SK-N-MC (cell line): ENCODE results near the gene HSD11B2.

Experiments
- DNase-seq: peaks from one replicate; pipeline ENCODE4 v3.0.0-alpha.2; 2011; ENCODE audit warnings: low read depth, low spot score
- H3K27ac ChIP-seq: fragments of 200-600 bp; sonication (generic); 2 replicates; pipeline ENCODE4 v1.5.1; 2016; ENCODE audit warnings: mixed run types
- H3K36me3 ChIP-seq: fragments of 200-600 bp; sonication (generic); 2 replicates; pipeline ENCODE4 v1.6.1; 2017; ENCODE audit warnings: antibody characterized with exemption, low read length, mixed read lengths; ENCODE audit not compliant: insufficient read depth
- H3K4me3 ChIP-seq: fragments of 200-600 bp; sonication (generic); 2 replicates; pipeline ENCODE4 v1.5.1; 2016
- H3K9ac ChIP-seq: fragments of 200-600 bp; sonication (generic); 2 replicates; pipeline ENCODE4 v1.8.0; 2017; ENCODE audit warnings: mixed run types, mixed read lengths; ENCODE audit not compliant: insufficient read length
- H3K9me3 ChIP-seq: fragments of 200-600 bp; sonication (generic); 2 replicates; pipeline ENCODE4 v1.6.1; 2017; ENCODE audit warnings: low read depth, mild to moderate bottlenecking, antibody characterized with exemption, low read length, moderate library complexity, mixed read lengths
- EZH2 ChIP-seq: fragments of 200-600 bp; sonication (generic); IDR thresholded peaks from one replicate; pipeline ENCODE4 v1.6.1; 2017; ENCODE audit warnings: antibody characterized with exemption
- FOXP2 ChIP-seq: optimal IDR thresholded peaks from 2 replicates; pipeline ENCODE3; 2011; ENCODE audit warnings: mild to moderate bottlenecking, moderate library complexity; ENCODE audit not compliant: insufficient read depth; ENCODE audit errors: extremely low read length, control extremely low read depth
- POLR2AphosphoS5 ChIP-seq: IDR thresholded peaks from 2 replicates; pipeline ENCODE4 v1.6.1; 2012; ENCODE audit warnings: mild to moderate bottlenecking, low read depth, low read length, borderline replicate concordance

The HSD11B2 gene

GRCh38 chr16:67445126-67445426 is 14.2 kb downstream of the HSD11B2 start:
- DNase-seq = no peak
- H3K4me3 ChIP-seq = no peak overlapping the region
- H3K36me3 ChIP-seq = no peaks in the 10 kb centered on the region
- TF ChIP-seq EZH2 (no peak), FOXP2 (no peak), POLR2AphosphoS5 (no peak)
- no peaks in the 10 kb centered on the region for H3K9me3 ChIP-seq
- H3K27ac ChIP-seq = no peak overlapping the region
- H3K9ac ChIP-seq = no peak overlapping the region

- no peak for DNase-seq
- TF ChIP-seq FOXP2 = no peak
- no peak for TF ChIP-seq EZH2
- TF ChIP-seq POLR2AphosphoS5 = no peak
- Histone ChIP-seq H3K9ac (no peak overlapping the region), H3K4me3 (no peak overlapping the region), H3K36me3 (no peaks in the 10 kb centered on the region), H3K27ac (no peak overlapping the region), H3K9me3 (no peaks in the 10 kb centered on the region)
Observed at GRCh38 chr16:67445441-67445912, 14.6 kb downstream of the HSD11B2 start.

GRCh38 chr16:67445913-67446907 is 15.3 kb downstream of the HSD11B2 start:
- no peak for DNase-seq
- no peak overlapping the region for H3K4me3 ChIP-seq
- TF ChIP-seq FOXP2 (no peak), POLR2AphosphoS5 (no peak), EZH2 (no peak)
- H3K9me3 ChIP-seq = no peaks in the 10 kb centered on the region
- no peak overlapping the region for H3K9ac ChIP-seq
- no peak overlapping the region for H3K27ac ChIP-seq
- H3K36me3 ChIP-seq = no peaks in the 10 kb centered on the region

GRCh38 chr16:67446968-67447507 is 16.1 kb downstream of the HSD11B2 start:
- H3K27ac ChIP-seq = no peak overlapping the region
- DNase-seq = no peak
- H3K36me3 ChIP-seq = no peaks in the 10 kb centered on the region
- no peak overlapping the region for H3K9ac ChIP-seq
- TF ChIP-seq EZH2 (no peak), POLR2AphosphoS5 (no peak), FOXP2 (no peak)
- H3K4me3 ChIP-seq = no peak overlapping the region
- H3K9me3 ChIP-seq = no peaks in the 10 kb centered on the region

- Histone ChIP-seq H3K9ac (no peak overlapping the region), H3K36me3 (no peaks in the 10 kb centered on the region), H3K27ac (no peak overlapping the region), H3K9me3 (no peaks in the 10 kb centered on the region), H3K4me3 (no peak overlapping the region)
- no peak for TF ChIP-seq POLR2AphosphoS5
- TF ChIP-seq FOXP2 = no peak
- DNase-seq = no peak
Observed at GRCh38 chr16:67447508-67448076, 16.7 kb downstream of the HSD11B2 start.

- no peaks in the 10 kb centered on the region for H3K36me3 ChIP-seq
- H3K9me3 ChIP-seq = no peaks in the 10 kb centered on the region
- H3K27ac ChIP-seq = no peak overlapping the region
- no peak for DNase-seq
- no peak overlapping the region for H3K9ac ChIP-seq
- no peak overlapping the region for H3K4me3 ChIP-seq
- TF ChIP-seq POLR2AphosphoS5 (no peak), EZH2 (no peak), FOXP2 (no peak)
Observed at GRCh38 chr16:67448580-67448979, 17.7 kb downstream of the HSD11B2 start.

GRCh38 chr16:67449336-67449735 is 18.4 kb downstream of the HSD11B2 start:
- Histone ChIP-seq H3K4me3 (no peak overlapping the region), H3K9me3 (no peaks in the 10 kb centered on the region), H3K36me3 (no peaks in the 10 kb centered on the region), H3K9ac (no peak overlapping the region), H3K27ac (no peak overlapping the region)
- no peak for TF ChIP-seq EZH2
- TF ChIP-seq FOXP2 = no peak
- TF ChIP-seq POLR2AphosphoS5 = no peak
- no peak for DNase-seq

GRCh38 chr16:67449739-67450138 is 18.8 kb downstream of the HSD11B2 start:
- Histone ChIP-seq H3K4me3 (no peak overlapping the region), H3K9ac (no peak overlapping the region), H3K36me3 (no peaks in the 10 kb centered on the region), H3K9me3 (no peaks in the 10 kb centered on the region), H3K27ac (no peak overlapping the region)
- TF ChIP-seq FOXP2 (no peak), POLR2AphosphoS5 (no peak), EZH2 (no peak)
- no peak for DNase-seq
